Fibroblast of peridontal ligament (primary cell): ENCODE data around the gene MTHFSD.
A peak's percentile ranks its signal among the peaks of the same experiment; 100 is the strongest.

Experiments
- DNase-seq: peaks from one replicate; pipeline ENCODE4 v3.0.0-alpha.2; 2010; ENCODE audit errors: extremely low read depth

The MTHFSD gene

DNA sequence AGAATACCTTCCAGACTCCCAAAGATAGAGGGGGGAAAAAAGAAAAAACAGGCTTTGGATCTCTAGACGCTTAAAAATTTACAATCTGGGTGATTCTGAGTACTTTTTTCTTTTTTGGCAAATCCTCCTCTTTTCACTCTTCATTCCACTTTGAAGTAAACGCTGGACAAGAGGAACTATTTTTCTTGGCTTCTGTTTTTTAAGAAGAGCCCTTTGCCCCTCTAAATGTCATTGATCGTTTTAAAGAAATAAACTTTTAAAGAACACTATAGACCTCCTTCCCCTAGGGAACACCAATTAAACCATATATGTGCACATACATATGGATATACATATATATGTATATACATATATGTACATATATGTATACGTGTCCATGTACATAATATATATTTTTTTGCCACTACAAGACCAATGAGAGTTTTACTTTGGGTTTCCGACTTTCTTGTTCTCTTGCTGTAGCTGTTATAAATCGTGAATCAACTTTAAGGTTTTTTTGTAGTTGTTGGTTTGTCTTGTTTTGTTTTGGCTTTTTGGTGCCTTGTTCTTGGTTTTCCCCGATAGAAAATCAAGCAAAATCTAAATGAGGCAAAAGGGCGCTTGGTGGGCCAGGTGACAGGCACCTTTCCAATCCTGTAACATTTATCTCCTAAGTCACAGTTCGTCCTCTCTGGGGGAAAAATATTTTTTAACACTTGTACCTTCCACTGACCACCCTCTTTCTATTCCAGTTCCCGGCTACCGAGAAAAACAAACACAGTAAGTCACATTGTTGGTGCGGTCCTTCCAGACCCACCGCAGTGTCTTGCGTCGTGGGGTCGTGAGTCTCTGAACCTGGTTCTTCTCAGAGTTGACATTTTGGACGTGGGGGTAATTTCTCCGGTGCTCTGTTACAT lies 40.3 kb downstream of the MTHFSD start:
- DNase-seq, result peak; percentile 64

DNA sequence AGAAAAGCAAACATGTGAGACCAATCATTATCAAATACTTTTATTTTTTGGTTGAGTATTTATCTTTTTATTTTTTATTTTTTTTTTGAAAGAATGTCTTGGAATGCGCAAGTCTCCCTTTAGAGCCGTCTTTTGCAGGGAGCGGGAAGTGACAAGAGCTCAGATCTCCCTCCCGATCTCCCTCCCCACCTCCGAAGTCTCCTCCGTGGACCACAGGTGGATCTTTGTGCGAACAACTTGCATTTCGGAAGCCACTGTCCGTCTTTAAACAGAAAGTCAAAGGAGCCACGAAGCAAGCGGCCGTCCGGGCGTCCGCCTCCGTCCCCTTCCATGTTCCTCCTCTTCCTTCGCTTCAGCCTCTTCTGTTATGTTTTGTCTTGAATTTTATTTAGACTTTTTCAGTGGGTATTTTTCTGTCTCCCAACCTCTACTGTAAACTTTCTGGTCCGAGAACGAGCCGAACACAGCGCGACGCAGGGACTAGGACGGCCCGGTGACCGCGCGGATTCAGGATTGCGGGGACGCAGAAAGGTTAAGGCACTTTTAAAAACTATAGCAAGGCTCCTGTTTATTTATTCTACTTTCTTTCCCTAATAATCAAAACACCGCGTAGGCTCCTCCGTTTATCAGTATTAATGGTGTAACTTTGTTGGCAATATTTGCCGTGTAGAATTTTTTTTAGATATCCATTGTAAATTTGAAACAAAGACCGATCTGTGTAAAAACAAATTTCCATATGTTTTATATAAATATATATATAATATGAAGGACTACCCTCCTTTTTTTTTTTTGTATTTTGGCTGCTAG lies 41.4 kb downstream of the MTHFSD start:
- DNase-seq, result peak; percentile 47

DNA sequence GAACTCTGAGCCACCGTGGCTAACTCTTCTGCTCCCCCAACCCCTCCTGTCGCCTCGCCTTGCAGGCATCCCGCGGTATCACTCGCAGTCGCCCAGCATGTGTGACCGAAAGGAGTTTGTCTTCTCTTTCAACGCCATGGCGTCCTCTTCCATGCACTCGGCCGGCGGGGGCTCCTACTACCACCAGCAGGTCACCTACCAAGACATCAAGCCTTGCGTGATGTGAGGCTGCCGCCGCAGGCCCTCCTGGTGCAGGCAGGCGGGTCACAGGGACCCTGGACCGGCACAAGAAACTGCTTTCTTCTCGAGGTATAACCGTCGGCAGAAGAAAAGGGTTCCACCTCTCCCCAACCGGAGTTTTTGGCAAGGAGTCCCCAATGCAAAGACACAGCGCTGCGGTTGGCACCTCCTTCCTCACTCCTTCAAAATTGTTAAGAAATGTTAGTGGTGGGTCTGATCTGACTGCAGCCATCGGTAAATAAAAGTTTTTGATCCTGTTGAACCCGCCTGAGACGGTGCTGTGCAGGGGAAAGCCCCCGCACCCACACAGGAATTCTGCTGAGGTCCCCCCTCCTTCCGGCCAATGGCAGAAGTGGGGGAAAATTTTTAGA lies 42.1 kb downstream of the MTHFSD start:
- DNase-seq, result peak; percentile 47

DNA sequence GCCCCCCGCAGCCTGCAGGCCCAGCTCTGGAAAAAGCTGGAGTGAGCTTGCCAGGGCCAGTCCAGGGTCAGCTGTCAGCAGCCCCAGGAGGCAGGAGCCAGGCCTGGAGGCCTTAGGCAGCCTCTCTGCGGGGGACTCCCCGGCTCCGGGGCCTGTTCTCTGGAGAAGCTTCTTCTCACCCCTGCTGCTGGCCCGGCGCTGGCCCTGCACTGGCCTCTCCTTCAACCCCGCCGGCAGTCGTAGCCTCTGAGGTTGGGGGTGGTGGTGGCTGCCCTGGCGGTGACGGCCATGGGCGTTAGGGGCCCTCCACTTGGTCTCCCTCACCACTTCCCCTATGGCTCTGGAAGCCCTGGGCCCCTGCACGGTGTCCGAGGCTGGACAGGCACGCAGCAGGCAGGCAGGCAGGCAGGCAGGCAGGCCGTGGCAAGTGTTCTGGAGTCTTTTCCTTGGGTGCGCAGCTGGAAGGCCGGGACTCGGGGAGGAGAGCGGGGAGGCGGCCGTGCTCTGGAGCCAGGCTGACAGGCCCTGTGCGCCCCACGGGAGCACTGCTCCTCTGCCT lies 42.7 kb downstream of the MTHFSD start:
- DNase-seq, result peak; percentile 25

DNA sequence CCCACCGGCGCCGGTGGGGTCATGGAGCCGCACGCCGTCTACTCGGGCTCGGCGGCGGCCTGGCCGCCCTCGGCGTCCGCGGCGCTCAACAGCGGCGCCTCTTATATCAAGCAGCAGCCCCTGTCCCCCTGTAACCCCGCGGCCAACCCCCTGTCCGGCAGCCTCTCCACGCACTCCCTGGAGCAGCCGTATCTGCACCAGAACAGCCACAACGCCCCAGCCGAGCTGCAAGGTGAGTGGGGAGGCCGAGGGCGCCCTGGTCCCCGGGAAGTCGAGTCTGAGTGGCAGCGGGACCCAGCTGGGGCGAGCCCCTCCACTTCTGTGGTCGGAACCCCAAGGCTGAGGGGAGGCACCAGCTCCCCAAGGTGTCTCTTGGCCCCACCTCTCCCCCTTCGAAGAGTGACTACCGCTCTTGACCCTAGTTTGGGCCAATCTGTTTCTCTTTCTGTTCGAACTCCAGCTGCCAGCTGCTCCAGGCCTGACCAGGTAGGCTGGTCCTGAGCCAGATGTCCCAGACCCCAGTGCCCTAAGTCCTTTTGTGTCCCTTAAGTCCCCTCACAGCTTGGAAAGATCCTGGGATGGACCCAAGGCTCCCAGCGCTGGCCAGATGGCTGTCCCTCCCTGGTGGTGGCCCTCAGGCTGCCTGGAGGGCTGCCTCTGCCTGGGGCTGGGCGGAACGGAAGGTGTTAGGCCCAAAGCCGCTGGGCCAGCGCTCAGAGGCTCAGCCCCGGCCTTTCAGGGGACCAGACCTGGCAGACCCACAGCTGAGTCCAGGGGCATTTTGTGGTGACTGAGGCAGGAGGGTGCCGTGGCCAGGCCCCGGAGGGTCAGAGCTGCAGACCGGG lies 43.5 kb downstream of the MTHFSD start:
- DNase-seq, result peak; percentile 46

DNA sequence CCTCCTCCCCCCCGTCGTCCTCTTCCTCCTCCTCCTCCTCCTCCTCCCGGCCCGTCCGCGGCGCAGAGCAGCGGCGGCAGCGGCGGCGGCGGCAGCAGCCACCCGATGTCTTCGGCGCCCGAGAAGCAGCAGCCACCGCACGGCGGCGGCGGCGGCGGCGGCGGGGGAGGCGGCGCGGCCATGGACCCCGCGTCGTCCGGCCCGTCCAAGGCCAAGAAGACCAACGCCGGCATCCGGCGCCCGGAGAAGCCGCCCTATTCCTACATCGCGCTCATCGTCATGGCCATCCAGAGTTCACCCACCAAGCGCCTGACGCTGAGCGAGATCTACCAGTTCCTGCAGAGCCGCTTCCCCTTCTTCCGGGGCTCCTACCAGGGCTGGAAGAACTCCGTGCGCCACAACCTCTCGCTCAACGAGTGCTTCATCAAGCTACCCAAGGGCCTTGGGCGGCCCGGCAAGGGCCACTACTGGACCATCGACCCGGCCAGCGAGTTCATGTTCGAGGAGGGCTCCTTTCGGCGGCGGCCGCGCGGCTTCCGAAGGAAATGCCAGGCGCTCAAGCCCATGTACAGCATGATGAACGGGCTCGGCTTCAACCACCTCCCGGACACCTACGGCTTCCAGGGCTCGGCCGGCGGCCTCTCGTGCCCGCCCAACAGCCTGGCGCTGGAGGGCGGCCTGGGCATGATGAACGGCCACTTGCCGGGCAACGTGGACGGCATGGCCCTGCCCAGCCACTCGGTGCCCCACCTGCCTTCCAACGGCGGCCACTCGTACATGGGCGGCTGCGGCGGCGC lies 44.4 kb downstream of the MTHFSD start, which contains the start of gene FOXF1:
TSS of gene FOXF1 (plus strand) at position 63 of the 797 bp plus-strand sequence. CDS start at position 106, 43 bp downstream.
- peak; percentile 78 for DNase-seq

- DNase-seq, result peak; percentile 92
Observed at GRCh38 chr16:86509759-86510464, 45.1 kb downstream of the MTHFSD start.

- DNase-seq, result peak; percentile 84
Observed at GRCh38 chr16:86508947-86509758, 45.9 kb downstream of the MTHFSD start.

- DNase-seq, result peak; percentile 42
Observed at GRCh38 chr16:86508028-86508946, 46.7 kb downstream of the MTHFSD start.

DNA sequence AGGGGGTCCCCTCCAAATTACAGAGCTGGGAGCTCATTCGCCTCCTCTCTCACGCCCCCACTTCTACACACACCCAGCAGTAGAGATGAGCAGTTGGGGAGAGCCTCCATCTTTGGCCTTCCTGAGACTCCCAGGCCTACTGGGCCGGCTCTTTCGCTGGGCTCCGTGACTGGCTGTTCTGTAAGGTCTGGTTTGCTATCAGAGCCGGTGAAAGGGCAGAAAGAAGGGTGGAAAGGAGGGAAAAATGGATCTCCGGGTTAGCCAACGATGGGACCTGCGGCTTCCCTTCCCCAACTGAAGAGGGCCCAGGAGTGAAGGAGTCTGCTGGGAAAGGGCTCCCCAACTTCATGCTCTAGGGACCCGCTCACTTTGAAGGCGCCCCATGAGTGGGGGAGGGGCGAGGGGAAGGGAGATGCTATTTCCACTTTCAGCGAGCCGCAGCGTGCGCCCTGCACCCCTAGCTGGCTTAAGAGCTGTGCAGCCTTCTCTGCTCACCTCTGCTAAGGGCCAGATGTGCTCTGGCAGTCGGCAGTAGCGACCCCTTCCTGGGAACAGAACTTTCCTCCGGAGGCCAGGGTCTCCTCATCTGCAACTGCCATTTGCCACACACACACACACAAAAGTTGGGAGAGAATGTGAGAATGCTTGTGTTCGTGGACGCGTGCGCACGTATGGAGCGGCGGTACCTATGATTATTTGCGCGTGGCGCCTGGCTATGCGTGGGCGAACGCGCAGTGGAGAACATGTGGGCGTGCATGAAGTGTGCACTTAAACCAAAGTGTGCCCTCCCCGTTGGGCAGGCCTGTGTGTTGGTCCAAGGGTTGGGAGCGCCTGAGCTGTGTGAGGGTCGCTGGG lies 47.6 kb downstream of the MTHFSD start:
- peak; percentile 31 for DNase-seq

DNA sequence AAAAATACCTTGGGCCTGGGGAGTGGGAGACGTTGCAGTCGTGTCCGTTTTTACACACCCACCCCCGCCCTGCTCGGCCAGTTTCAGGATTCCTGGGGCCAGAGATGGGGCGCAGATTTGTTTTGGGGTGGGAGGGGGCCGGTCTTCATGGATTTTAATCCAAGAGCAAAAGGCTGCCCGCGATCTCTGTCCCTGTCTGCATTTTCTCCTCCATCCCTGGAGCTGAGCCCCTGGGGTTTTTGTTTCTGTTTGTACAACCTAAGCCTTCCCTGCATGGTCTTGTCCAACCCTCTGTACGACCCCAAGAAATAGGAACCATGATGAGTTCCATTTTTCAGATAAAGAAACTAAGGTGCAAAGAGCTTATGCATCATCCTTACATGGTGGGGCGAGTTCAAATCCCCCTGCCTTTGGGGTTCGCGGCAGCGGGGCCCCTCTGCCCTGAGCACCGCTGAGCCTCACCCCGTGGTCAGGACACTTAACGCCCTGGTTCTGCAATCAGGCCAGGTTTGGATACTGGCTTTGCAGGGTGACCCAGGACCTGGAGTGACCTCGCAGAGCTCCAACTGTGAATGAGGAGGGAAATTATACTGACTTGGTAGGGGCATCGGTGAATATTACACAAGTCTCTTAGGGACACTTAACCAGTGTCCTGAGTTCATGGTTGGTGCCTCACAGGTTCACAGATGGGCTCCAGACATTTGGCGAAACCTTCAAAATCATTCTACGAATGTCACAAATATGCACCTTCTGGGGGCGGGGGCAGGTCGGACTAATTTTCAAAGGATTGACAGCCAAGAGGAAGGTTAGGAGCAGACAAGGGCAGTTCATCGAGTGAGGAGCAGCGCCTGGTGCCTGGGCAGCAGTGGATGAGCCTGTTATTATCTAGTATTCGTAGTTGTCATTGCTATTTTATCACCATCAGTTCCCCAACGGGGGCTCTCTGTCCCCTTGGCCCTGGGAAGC lies 48.9 kb downstream of the MTHFSD start:
- DNase-seq, result peak; percentile 29

GRCh38 chr16:86505185-86505898 lies 49.7 kb downstream of the MTHFSD start:
- DNase-seq, result no peak

GRCh38 chr16:86504315-86505184 lies 50.5 kb downstream of the MTHFSD start:
- peak; percentile 20 for DNase-seq

DNA sequence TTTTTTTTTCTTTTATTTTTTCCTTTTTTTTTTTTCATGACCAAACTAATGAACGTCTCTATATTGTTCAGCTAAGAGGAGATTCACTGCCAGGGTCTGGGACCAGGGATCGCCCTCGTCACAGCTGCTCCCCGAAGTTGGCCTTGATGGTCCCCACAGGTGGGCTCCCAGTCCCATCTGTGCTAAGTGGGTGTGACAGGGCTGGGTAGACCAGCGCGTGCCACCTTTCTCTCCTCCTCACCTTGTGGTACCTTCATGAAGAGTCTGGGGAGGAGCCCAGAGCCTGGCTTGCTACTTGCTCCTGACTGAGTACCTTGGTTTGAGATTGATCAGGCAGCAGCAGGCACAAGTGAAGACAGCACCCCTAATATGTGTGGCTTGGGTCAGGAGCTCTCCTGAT lies 51.2 kb downstream of the MTHFSD start:
- DNase-seq, result no peak
